GM19438 (cell line): ENCODE data around the gene ARHGEF6.

Experiments
- ATAC-seq: cut with Tn5 transposase; IDR thresholded peaks from one replicate; pipeline ENCODE4 v1.9.1; 2021; ENCODE audit warnings: low read depth; ENCODE audit not compliant: unreplicated experiment

Gene ARHGEF6

GRCh38 chrX:136747003-136747986 is 33.4 kb downstream of the ARHGEF6 start:
- no peak for ATAC-seq

- no peak for ATAC-seq
Observed at GRCh38 chrX:136745215-136746173, 35.2 kb downstream of the ARHGEF6 start.

DNA sequence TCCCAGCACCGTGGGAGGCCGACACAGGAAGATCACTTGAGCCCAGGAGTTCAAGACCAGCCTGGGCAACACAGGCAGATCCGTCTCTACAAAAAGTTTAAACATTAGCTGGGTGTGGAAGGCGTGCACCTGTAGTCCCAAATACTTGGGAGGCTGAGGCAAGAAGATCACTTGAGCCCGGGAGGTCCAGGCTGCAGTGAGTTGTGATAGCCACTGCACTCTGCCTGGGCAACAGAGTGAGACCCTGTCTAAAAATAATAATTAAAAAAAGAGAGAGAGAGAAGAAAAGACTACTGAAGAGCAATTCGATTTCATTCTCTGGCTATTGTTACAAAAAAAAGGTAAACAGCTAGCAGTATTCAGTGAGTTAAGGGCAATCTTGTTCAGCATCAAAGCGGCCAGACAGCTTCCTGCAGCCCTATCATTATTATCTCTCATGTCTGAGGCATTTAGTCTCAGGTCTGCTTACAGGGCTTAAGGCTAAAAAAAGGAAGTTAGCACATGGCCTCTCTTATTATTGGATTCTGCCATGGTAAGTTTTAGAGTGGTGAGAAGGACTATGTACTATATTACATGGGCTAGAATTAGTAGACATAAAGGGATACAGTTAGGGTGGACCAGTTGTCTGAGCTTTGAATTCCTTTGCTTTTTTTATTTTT is 37.9 kb downstream of the ARHGEF6 start:
- ATAC-seq: no peak

DNA sequence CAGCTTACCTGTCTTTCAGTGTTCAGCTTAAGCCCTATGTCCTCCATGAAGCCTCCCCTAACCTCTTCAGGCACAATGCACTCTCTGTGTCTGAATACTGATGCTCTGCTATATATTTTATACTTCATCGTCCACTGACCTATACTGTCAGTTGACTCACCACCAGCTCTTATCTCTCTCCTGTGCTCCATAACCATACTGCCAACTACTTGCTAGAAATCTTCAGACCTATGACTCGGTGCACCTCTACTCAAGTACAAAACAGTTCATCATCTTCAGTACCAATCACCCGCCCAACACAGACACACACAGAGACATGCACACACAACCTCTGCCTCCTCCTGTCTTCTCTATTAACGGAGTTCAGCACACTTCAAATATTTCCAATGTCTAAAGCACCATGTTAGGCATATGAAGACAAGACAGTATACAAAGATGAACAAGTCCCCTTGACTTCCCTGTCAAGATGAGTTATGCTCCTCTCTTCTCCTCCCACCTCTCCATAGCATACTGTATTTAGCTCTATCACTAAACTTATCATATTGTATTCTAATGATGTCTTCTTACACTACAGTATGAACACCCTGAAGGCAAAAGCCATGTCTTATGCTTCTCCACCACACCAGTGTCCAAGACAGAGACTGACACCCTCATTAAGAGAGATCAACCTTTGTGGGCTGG is 42.5 kb downstream of the ARHGEF6 start:
- no peak for ATAC-seq

GRCh38 chrX:136736690-136737089 is 44.0 kb downstream of the ARHGEF6 start:
- no peak for ATAC-seq

GRCh38 chrX:136735601-136736000 is 45.1 kb downstream of the ARHGEF6 start:
- ATAC-seq: no peak

- ATAC-seq: no peak
Observed at GRCh38 chrX:136733613-136734012, 47.1 kb downstream of the ARHGEF6 start.

GRCh38 chrX:136731798-136732197 is 48.9 kb downstream of the ARHGEF6 start:
- no peak for ATAC-seq

DNA sequence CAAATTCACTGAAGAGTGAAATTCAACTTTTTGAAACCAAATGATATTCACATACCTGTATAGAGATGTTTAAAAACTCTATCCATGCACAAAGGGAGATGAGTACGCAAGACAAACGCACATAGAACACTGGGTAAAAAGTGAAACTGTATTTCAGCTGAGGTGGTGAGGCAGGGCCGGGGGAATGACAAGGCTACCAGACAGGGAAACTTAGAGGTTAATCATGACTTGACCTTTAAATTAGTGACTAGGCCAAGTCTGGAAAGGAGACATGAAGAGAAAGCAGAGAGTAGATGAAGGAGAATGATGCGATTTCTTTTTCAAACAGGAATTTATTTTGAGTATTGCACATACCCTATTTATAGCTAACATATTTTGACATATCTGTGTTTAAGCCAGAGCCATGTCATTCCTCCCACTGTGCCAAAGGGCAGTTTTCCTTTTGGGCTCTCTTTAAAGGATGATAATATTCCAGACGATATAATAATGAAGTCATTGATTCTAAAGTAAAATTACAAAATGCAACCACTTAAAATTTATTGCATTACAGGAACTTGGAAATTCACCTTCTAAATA is 49.4 kb downstream of the ARHGEF6 start:
- ATAC-seq: no peak

DNA sequence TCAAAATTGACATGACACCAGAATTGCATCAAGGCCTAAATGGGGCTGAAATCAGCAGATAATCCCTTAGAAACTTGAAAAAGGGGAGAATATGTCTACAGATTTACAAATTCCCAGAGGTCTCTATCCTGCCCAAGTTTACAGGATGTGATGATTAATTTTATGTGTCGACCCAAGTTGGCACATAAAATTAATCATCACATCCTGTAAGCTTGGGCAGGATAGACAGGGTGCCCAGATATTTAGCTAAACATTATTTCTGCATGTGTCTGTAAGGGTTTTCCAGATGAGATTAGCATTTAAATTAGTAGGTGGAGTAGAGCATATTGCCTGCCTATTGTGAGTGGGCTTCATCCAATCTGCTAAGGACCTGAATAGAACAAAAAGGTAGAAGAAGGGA is 52.3 kb downstream of the ARHGEF6 start:
- no peak for ATAC-seq

- no peak for ATAC-seq
Observed at GRCh38 chrX:136725441-136726104, 55.2 kb downstream of the ARHGEF6 start.

GRCh38 chrX:136718091-136718490 is 62.6 kb downstream of the ARHGEF6 start:
- no peak for ATAC-seq

DNA sequence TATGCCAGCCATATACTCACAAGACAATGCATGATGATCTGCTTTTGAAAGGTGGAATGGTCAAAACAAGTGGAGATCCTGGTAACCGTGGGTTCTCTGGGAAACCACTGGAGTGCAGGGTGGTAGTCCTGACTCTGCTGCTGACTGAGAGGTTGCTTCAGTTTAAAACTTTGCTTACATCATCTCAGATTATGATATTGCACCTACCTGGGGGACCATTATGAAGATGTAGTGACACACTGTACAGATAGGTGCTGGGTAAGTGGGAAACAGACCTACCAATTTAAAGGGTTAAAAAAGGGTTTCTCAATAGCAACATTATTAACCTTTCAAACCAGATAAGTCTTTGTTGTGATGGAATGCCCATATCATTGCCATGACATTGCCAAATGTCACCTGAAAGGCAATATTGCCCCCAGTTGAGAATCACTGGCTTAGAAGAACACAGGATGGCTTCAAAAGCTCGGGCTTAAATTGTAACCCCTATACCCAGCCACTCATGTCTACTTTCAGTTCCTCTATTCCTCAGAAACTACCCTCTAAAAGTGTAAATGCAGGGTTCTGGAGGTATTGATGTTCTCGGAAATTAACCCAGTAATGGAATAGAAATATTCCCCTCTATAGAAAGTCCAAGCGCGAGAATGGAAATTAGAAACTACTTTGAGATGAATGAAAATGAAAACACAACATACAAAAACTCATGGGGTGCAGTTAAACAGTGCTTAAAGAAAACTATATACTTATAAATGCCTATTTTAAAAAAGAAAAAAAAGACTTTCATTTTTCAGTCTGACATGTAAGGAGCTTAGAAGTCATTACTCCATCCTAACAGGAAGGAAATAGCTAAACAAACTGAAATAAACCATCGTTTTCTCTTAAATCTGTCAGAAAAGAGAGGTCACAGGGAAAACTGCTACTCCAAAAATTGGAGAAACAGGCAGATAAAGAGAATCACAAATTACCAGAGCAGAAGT is 65.8 kb downstream of the ARHGEF6 start:
- peak; percentile 88 for ATAC-seq

DNA sequence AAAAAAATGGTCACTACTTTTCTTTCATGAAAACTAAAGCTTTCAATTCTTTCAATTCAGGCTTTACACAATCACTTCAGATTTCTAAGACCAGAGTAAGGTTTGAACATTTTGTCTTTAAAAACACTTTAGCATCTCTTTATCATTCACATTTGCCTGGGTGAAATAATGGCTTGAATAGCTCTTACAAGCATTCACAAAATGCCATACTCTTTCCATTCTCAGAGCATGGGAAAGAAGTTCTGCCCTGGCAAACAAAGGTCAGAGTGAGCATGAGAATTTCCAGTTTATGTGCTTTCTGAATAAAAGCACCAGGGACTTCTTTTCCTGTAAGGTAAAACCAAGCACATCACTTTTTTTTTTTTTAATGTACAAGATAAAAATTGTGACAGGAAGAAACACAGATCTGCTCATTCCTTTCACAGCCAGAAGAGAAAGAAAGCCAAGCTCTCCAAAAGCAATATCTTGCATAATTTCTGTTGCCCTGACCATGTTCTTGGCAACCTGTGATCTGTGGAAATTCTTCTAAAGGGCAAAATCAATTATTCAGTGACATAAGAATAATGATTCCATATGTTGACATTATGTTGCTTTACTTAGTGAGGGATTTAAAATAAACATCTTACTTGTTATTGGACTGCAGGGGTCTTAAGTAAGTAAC is 68.0 kb downstream of the ARHGEF6 start:
- ATAC-seq: no peak

DNA sequence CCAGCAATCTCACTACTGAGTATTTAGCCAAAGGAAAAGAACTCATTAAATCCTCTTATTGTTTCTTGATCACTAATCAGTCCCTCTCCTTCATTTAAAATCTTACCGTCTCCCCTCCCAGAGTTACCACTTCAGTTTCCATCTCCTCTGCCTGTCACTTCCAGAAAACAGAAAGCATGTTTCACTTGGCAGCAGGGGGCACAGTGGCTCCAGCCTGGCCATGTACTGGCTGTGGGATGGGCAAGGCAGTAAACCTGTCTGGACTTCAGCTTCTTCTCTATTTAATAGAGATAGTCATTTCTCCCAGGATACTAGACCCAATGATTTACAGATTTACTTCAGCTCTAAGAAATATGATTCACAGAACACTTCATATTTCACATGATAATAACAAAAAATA is 69.6 kb downstream of the ARHGEF6 start:
- ATAC-seq: no peak

GRCh38 chrX:136710325-136710951 is 70.3 kb downstream of the ARHGEF6 start:
- ATAC-seq: no peak

DNA sequence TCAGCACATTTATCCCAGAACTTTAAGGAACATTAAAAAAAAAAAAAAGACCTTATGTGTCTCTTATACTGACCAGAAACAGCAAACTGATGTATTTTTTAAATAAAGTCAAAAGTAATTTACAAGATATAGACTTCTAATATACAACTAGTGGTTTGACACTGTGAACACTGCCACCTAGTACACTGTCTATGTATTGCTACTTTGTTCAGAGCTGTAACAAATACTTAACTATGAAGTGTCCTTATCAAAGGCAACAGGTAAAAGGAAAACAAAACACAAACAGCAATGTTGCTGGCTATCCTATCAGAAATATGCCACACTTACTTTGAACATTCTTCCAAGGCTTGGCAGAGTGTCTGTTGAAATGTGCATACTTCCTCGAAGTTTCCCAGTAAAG is 72.4 kb downstream of the ARHGEF6 start:
- no peak for ATAC-seq
